Measurements from ENCODE around the gene CACNA1C. TPM values are rescaled to one million over a fixed set of nuclear protein-coding genes. Genes with fewer than 3 reads are reported as not detected.

CACNA1C gene
- total RNA-seq, 1 experiment from 2014 or later, result 1.1 TPM

DNA sequence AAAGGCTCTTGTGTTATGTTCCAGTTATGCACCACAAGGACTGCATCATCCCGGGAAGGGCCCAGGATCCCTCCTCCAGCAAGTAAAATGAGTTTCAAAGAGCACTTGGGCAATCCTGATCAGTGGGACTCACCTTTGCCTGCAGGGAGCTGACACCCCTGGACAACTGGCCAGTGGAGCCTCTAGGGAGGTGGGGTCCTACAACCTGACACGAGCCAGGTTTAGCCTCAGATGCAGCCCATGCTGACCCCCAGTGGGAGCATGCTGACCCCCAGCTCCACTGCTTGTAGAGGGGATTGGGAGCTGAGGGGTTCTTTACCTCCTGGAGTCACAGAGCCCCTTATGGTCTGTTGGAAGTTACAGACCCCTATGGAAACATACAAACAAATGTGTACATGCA is 365.8 kb downstream of the CACNA1C start:
- H2BK12ac ChIP-seq (ENCODE audit: insufficient read length, low read depth, low read length), result peak overlapping the region; percentile 84
- no peaks in the 10 kb centered on the region for H3K79me2 ChIP-seq (ENCODE audit: insufficient read depth, low read length)
- H3K14ac ChIP-seq (ENCODE audit: insufficient read depth, low read length), result peak overlapping the region; percentile 72
- H3K4ac ChIP-seq (ENCODE audit: low read depth, low read length), result no peak overlapping the region
- H3K23ac ChIP-seq (ENCODE audit: insufficient read length, low read depth, low read length), result no peak overlapping the region
- TF ChIP-seq, protein P1, sequence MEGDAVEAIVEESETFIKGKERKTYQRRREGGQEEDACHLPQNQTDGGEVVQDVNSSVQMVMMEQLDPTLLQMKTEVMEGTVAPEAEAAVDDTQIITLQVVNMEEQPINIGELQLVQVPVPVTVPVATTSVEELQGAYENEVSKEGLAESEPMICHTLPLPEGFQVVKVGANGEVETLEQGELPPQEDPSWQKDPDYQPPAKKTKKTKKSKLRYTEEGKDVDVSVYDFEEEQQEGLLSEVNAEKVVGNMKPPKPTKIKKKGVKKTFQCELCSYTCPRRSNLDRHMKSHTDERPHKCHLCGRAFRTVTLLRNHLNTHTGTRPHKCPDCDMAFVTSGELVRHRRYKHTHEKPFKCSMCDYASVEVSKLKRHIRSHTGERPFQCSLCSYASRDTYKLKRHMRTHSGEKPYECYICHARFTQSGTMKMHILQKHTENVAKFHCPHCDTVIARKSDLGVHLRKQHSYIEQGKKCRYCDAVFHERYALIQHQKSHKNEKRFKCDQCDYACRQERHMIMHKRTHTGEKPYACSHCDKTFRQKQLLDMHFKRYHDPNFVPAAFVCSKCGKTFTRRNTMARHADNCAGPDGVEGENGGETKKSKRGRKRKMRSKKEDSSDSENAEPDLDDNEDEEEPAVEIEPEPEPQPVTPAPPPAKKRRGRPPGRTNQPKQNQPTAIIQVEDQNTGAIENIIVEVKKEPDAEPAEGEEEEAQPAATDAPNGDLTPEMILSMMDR (conservative IDR thresholded peaks at IDR 0.05), result no peak
- H2AK5ac ChIP-seq (ENCODE audit: insufficient read length, low read length), result no peak overlapping the region
- no peak overlapping the region for H2AFZ ChIP-seq (ENCODE audit: low read length)
- H3K18ac ChIP-seq (ENCODE audit: insufficient read length, low read depth, low read length), result peak overlapping the region; percentile 27
- peaks cover 1% of the 10 kb centered on the region; the same call in 1 of the 2 replicates for H3K27me3 Mint-ChIP-seq (ENCODE audit: low read depth)
- no peak overlapping the region for H2BK20ac ChIP-seq (ENCODE audit: low read depth, low read length, poor library complexity, severe bottlenecking)
- no peaks in the 10 kb centered on the region for H4K20me1 ChIP-seq (ENCODE audit: control insufficient read depth, insufficient read depth, insufficient read length)
- no peak overlapping the region for H2BK15ac ChIP-seq (ENCODE audit: low read depth, low read length)
- no peak overlapping the region for H3K27ac ChIP-seq (ENCODE audit: insufficient read length, low read depth, low read length)
- no peaks in the 10 kb centered on the region; a peak in 1 of 5 replicates for H3K9me3 Mint-ChIP-seq
- no peak for DNase-seq
- no peak overlapping the region for H2BK120ac ChIP-seq (ENCODE audit: low read depth, low read length, poor library complexity, severe bottlenecking)
- H3K9ac ChIP-seq (ENCODE audit: extremely low read depth, insufficient read length, low read length), result no peak overlapping the region
- H3K27ac Mint-ChIP-seq, result peak overlapping the region; percentile 85 to 92 (median 87)
- peak overlapping the region; percentile 12 for H4K91ac ChIP-seq (ENCODE audit: insufficient read length, low read depth, low read length)
- H3K56ac ChIP-seq (ENCODE audit: insufficient read length, low read depth, low read length), result no peak overlapping the region
- H3K27me3 ChIP-seq (ENCODE audit: insufficient read depth, low read length), result no peaks in the 10 kb centered on the region
- H3K23me2 ChIP-seq (ENCODE audit: insufficient read length, low read depth, low read length, poor library complexity, severe bottlenecking), result no peaks in the 10 kb centered on the region
- no peak overlapping the region for H4K8ac ChIP-seq (replicated peaks; ENCODE audit: insufficient read length, low read depth, low read length)
- no peaks in the 10 kb centered on the region for H3K36me3 Mint-ChIP-seq (ENCODE audit: insufficient read depth in 1 of 3, low read depth in 3 of 3)
- H3K9me3 ChIP-seq (ENCODE audit: control insufficient read depth, low read depth, low read length), result no peaks in the 10 kb centered on the region
- peaks cover 18% of the 10 kb centered on the region; the same call in 1 of the 2 replicates for H3K4me1 ChIP-seq (ENCODE audit: insufficient read depth, low read length)
- H3K4me2 ChIP-seq (ENCODE audit: insufficient read depth, insufficient read length, low read length), result no peak overlapping the region
- no peak overlapping the region for H4K5ac ChIP-seq (ENCODE audit: insufficient read length, low read depth, low read length)
- no peak overlapping the region for H3T11ph ChIP-seq (ENCODE audit: low read length)
- H3K79me1 ChIP-seq (ENCODE audit: insufficient read depth, low read depth, low read length, poor library complexity, severe bottlenecking), result no peaks in the 10 kb centered on the region
- H3K4me1 Mint-ChIP-seq, result peaks cover 34 to 40% of the 10 kb centered on the region in 2 experiments
- H2BK5ac ChIP-seq (ENCODE audit: insufficient read length, low read length), result no peak overlapping the region
- no peak overlapping the region for H3K4me3 Mint-ChIP-seq
- no CpG with 5 or more reads among the region's 2 CpGs for WGBS (ENCODE audit: extremely low coverage, insufficient read length, low lambda C conversion rate)

All from H9 (cell line).